OCI-LY1 (cell line): ENCODE data around the gene GCNA.

Experiments
- H2AFZ ChIP-seq: fragments of 200-600 bp; sonication (generic), shearing (Covaris generic); 2 replicates; pipeline ENCODE4 v1.6.0; 2014; ENCODE audit warnings: antibody characterized with exemption, mild to moderate bottlenecking, low read length
- H3F3A ChIP-seq: fragments of 200-600 bp; sonication (generic), shearing (Covaris generic); 2 replicates; pipeline ENCODE4 v1.6.0; 2014; ENCODE audit warnings: mild to moderate bottlenecking, antibody characterized with exemption, low read length, moderate library complexity; ENCODE audit not compliant: insufficient read depth
- H3K27ac ChIP-seq: fragments of 200-600 bp; sonication (generic); 2 replicates; pipeline ENCODE4 v1.5.1; 2014; ENCODE audit warnings: low read length, mixed run types, mild to moderate bottlenecking, low read depth; ENCODE audit not compliant: poor library complexity, severe bottlenecking
- H3K27me3 ChIP-seq: fragments of 200-600 bp; sonication (generic); 2 replicates; pipeline ENCODE4 v1.6.0; 2014; ENCODE audit warnings: antibody characterized with exemption, mild to moderate bottlenecking, low read length, moderate library complexity; ENCODE audit not compliant: insufficient read depth
- H3K36me3 ChIP-seq: fragments of 200-600 bp; sonication (generic); 2 replicates; pipeline ENCODE4 v1.6.1; 2014; ENCODE audit warnings: mild to moderate bottlenecking, antibody characterized with exemption, low read length, moderate library complexity, mixed read lengths; ENCODE audit not compliant: insufficient read depth
- H3K4me1 ChIP-seq: fragments of 200-600 bp; sonication (generic); 2 replicates; pipeline ENCODE4 v1.5.1; 2014; ENCODE audit warnings: mild to moderate bottlenecking, low read length, moderate library complexity; ENCODE audit not compliant: insufficient read depth, severe bottlenecking
- H3K4me2 ChIP-seq: fragments of 200-600 bp; sonication (generic), shearing (Covaris generic); 2 replicates; pipeline ENCODE4 v1.6.1; 2014; ENCODE audit warnings: low read length
- H3K4me3 ChIP-seq: fragments of 200-600 bp; sonication (generic); 2 replicates; pipeline ENCODE4 v1.5.1; 2014; ENCODE audit warnings: low read length, low read depth, mild to moderate bottlenecking, mixed read lengths; ENCODE audit not compliant: poor library complexity, severe bottlenecking
- H3K79me2 ChIP-seq: fragments of 200-600 bp; shearing (Covaris generic); 2 replicates; pipeline ENCODE4 v1.6.1; 2016; ENCODE audit warnings: mixed run types, low read length, mixed read lengths; ENCODE audit not compliant: insufficient read depth
- H3K9ac ChIP-seq: fragments of 200-600 bp; sonication (generic), shearing (Covaris generic); 2 replicates; pipeline ENCODE4 v1.6.1; 2014; ENCODE audit warnings: mild to moderate bottlenecking, low read length, mixed read lengths
- H3K9me2 ChIP-seq: fragments of 200-600 bp; sonication (generic), shearing (Covaris generic); 2 replicates; pipeline ENCODE4 v1.6.1; 2014; ENCODE audit warnings: low read depth, mild to moderate bottlenecking, low read length, mixed read lengths
- H3K9me3 ChIP-seq: fragments of 200-600 bp; shearing (Covaris generic); 2 replicates; pipeline ENCODE4 v1.6.1; 2014; ENCODE audit warnings: low read length, mixed read lengths
- H4K20me1 ChIP-seq: fragments of 200-600 bp; sonication (generic), shearing (Covaris generic); 2 replicates; pipeline ENCODE4 v1.6.0; 2016; ENCODE audit warnings: mild to moderate bottlenecking, low read length; ENCODE audit not compliant: insufficient read depth
- CTCF ChIP-seq: fragments of 200-600 bp; sonication (generic), shearing (Covaris generic); IDR thresholded peaks from 2 replicates; pipeline ENCODE4 v1.5.1; 2017; ENCODE audit warnings: mild to moderate bottlenecking, antibody characterized with exemption, low read length, moderate library complexity, mixed read lengths
- EZH2 ChIP-seq: fragments of 200-600 bp; sonication (generic), shearing (Covaris generic); IDR thresholded peaks from 2 replicates; pipeline ENCODE4 v1.8.0; 2017; ENCODE audit warnings: borderline replicate concordance, mixed run types, mild to moderate bottlenecking, antibody characterized with exemption, low read length, moderate library complexity, mixed read lengths

The GCNA gene

GRCh38 chrX:71547339-71547738 is 30.9 kb upstream of the GCNA start:
- Histone ChIP-seq H3K36me3 (peaks cover 72% of the 10 kb centered on the region), H3K27ac (no peak overlapping the region), H3K9me3 (no peaks in the 10 kb centered on the region), H3K4me1 (no peaks in the 10 kb centered on the region), H3F3A (no peaks in the 10 kb centered on the region), H3K27me3 (no peaks in the 10 kb centered on the region), H3K4me3 (no peak overlapping the region), H4K20me1 (no peaks in the 10 kb centered on the region), H3K9me2 (no peaks in the 10 kb centered on the region), H3K9ac (no peak overlapping the region), H3K4me2 (no peak overlapping the region), H2AFZ (no peak overlapping the region), H3K79me2 (peaks cover 20% of the 10 kb centered on the region)
- TF ChIP-seq CTCF (no peak), EZH2 (no peak)

GRCh38 chrX:71549986-71550385 is 28.3 kb upstream of the GCNA start:
- Histone ChIP-seq H3K79me2 (no peaks in the 10 kb centered on the region), H3K9me2 (no peaks in the 10 kb centered on the region), H3K4me3 (no peak overlapping the region), H3K9ac (no peak overlapping the region), H3K27ac (no peak overlapping the region), H3K36me3 (peaks cover 68% of the 10 kb centered on the region), H3F3A (no peaks in the 10 kb centered on the region), H3K4me2 (no peak overlapping the region), H3K27me3 (no peaks in the 10 kb centered on the region), H3K4me1 (no peaks in the 10 kb centered on the region), H2AFZ (no peak overlapping the region), H3K9me3 (no peaks in the 10 kb centered on the region), H4K20me1 (no peaks in the 10 kb centered on the region)
- TF ChIP-seq EZH2 (no peak), CTCF (no peak)

- H3K27me3 ChIP-seq, result no peaks in the 10 kb centered on the region
- no peaks in the 10 kb centered on the region for H3F3A ChIP-seq
- no peaks in the 10 kb centered on the region for H3K9me3 ChIP-seq
- H3K27ac ChIP-seq, result no peak overlapping the region
- no peaks in the 10 kb centered on the region for H3K4me1 ChIP-seq
- no peak overlapping the region for H3K4me3 ChIP-seq
- no peaks in the 10 kb centered on the region for H3K79me2 ChIP-seq
- H2AFZ ChIP-seq, result no peak overlapping the region
- H3K9me2 ChIP-seq, result no peaks in the 10 kb centered on the region
- no peak overlapping the region for H3K4me2 ChIP-seq
- no peaks in the 10 kb centered on the region for H4K20me1 ChIP-seq
- no peak overlapping the region for H3K9ac ChIP-seq
- TF ChIP-seq EZH2 (no peak), CTCF (no peak)
- H3K36me3 ChIP-seq, result peaks cover 68% of the 10 kb centered on the region
Observed at GRCh38 chrX:71550578-71550977, 27.7 kb upstream of the GCNA start.
